Measurements from ENCODE around the gene NMT1. TPM values are rescaled to one million over a fixed set of nuclear protein-coding genes. Genes with fewer than 3 reads are reported as not detected.
A peak's percentile ranks its signal among the peaks of the same experiment; 100 is the strongest.

Gene NMT1
- total and polyA plus RNA-seq, 2 of the 13 experiments (the other 11 are each of a cell fraction or from before 2014, with no cell fraction given) = 75.7 to 142 TPM

DNA sequence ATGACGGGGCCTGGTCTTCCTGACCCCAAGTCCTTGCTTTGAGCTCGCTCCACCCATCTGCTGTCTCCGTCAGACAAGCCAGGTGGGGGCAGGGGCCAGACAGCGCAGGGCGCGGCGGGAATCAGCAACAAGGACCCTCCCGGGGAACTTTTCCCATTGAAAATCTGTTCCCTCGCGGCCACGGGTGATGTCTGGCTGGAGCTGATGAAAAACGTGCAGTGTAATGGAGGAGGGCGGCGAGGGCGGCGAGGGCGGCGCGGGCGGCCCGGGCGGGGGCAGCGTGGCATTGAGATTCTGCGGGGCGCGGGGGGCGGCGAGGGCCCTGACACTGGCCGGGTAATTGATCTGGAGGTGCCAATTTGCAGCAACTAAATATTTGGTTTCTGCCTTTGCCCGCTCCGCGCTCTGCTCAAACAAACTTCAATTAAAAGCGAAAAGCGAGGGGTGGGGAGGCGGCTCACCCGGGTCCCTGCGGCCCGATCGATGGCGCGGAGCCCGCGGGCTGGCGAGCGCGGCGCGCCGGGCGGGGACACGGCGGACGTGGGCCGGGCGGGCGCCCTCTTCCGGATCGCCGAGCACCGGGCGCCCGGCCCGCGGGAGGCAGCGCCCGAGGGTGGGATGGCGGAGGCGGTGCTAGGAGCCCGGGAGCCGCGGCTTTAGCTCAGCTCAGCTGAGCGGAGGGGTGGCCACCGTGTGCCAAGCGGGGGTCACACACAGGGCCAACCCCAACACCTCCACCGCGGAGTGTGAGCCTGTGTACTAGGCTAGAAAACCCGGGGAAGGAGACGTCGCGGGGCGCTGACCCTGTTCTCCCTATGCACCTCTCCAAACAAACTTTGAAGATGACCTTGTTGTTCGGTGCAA is 42.0 kb upstream of the NMT1 start (continued):
- TF ChIP-seq, protein P1, sequence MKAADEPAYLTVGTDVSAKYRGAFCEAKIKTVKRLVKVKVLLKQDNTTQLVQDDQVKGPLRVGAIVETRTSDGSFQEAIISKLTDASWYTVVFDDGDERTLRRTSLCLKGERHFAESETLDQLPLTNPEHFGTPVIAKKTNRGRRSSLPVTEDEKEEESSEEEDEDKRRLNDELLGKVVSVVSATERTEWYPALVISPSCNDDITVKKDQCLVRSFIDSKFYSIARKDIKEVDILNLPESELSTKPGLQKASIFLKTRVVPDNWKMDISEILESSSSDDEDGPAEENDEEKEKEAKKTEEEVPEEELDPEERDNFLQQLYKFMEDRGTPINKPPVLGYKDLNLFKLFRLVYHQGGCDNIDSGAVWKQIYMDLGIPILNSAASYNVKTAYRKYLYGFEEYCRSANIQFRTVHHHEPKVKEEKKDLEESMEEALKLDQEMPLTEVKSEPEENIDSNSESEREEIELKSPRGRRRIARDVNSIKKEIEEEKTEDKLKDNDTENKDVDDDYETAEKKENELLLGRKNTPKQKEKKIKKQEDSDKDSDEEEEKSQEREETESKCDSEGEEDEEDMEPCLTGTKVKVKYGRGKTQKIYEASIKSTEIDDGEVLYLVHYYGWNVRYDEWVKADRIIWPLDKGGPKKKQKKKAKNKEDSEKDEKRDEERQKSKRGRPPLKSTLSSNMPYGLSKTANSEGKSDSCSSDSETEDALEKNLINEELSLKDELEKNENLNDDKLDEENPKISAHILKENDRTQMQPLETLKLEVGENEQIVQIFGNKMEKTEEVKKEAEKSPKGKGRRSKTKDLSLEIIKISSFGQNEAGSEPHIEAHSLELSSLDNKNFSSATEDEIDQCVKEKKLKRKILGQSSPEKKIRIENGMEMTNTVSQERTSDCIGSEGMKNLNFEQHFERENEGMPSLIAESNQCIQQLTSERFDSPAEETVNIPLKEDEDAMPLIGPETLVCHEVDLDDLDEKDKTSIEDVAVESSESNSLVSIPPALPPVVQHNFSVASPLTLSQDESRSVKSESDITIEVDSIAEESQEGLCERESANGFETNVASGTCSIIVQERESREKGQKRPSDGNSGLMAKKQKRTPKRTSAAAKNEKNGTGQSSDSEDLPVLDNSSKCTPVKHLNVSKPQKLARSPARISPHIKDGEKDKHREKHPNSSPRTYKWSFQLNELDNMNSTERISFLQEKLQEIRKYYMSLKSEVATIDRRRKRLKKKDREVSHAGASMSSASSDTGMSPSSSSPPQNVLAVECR (CRISPR knock-in tag; IDR thresholded peaks at IDR 0.05; ENCODE audit: borderline replicate concordance) = peak; percentile 66; the same call in 1 of the 2 replicates
- 0 out of 2 replicates have a peak, but pooled peaks have one; percentile 18 for TF ChIP-seq TAF1 (CRISPR knock-in tag; IDR thresholded peaks at IDR 0.05)
- TF ChIP-seq RFX5 (IDR thresholded peaks at IDR 0.05; ENCODE audit: low read depth, low read length) = peak; percentile 18; the same call in 1 of the 2 replicates
- no peak for TF ChIP-seq GLI4 (CRISPR knock-in tag; IDR thresholded peaks at IDR 0.05; ENCODE audit: borderline replicate concordance)
- TF ChIP-seq, protein P2, sequence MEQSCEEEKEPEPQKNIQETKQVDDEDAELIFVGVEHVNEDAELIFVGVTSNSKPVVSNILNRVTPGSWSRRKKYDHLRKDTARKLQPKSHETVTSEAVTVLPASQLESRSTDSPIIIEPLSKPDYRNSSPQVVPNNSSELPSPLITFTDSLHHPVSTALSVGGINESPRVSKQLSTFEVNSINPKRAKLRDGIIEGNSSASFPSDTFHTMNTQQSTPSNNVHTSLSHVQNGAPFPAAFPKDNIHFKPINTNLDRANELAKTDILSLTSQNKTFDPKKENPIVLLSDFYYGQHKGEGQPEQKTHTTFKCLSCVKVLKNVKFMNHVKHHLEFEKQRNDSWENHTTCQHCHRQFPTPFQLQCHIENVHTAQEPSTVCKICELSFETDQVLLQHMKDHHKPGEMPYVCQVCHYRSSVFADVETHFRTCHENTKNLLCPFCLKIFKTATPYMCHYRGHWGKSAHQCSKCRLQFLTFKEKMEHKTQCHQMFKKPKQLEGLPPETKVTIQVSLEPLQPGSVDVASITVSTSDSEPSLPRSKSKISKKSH (CRISPR knock-in tag; IDR thresholded peaks at IDR 0.05; ENCODE audit: borderline replicate concordance) = peak; percentile 45; the same call in 1 of the 2 replicates
- TF ChIP-seq SPEN (CRISPR knock-in tag; IDR thresholded peaks at IDR 0.05; ENCODE audit: low read depth) = no peak
- TF ChIP-seq POGZ (CRISPR knock-in tag; IDR thresholded peaks at IDR 0.05) = 0 out of 2 replicates have a peak, but pooled peaks have one; percentile 14
- TF ChIP-seq ONECUT2 (CRISPR knock-in tag; IDR thresholded peaks at IDR 0.05) = peak; percentile 73
- TF ChIP-seq MBD4 (IDR thresholded peaks at IDR 0.05; ENCODE audit: borderline replicate concordance, low read length) = no peak
- 0 out of 2 replicates have a peak, but pooled peaks have one; percentile 24 for TF ChIP-seq KAT8 (CRISPR knock-in tag; IDR thresholded peaks at IDR 0.05)
- TF ChIP-seq KLF16 (CRISPR knock-in tag; IDR thresholded peaks at IDR 0.05) = no peak; a peak in 1 of 4 replicates
- TF ChIP-seq, protein P3, sequence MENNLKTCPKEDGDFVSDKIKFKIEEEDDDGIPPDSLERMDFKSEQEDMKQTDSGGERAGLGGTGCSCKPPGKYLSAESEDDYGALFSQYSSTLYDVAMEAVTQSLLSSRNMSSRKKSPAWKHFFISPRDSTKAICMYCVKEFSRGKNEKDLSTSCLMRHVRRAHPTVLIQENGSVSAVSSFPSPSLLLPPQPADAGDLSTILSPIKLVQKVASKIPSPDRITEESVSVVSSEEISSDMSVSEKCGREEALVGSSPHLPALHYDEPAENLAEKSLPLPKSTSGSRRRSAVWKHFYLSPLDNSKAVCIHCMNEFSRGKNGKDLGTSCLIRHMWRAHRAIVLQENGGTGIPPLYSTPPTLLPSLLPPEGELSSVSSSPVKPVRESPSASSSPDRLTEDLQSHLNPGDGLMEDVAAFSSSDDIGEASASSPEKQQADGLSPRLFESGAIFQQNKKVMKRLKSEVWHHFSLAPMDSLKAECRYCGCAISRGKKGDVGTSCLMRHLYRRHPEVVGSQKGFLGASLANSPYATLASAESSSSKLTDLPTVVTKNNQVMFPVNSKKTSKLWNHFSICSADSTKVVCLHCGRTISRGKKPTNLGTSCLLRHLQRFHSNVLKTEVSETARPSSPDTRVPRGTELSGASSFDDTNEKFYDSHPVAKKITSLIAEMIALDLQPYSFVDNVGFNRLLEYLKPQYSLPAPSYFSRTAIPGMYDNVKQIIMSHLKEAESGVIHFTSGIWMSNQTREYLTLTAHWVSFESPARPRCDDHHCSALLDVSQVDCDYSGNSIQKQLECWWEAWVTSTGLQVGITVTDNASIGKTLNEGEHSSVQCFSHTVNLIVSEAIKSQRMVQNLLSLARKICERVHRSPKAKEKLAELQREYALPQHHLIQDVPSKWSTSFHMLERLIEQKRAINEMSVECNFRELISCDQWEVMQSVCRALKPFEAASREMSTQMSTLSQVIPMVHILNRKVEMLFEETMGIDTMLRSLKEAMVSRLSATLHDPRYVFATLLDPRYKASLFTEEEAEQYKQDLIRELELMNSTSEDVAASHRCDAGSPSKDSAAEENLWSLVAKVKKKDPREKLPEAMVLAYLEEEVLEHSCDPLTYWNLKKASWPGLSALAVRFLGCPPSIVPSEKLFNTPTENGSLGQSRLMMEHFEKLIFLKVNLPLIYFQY (CRISPR knock-in tag; IDR thresholded peaks at IDR 0.05; ENCODE audit: borderline replicate concordance) = peak; percentile 25; the same call in 1 of the 2 replicates
- TF ChIP-seq, protein P4, sequence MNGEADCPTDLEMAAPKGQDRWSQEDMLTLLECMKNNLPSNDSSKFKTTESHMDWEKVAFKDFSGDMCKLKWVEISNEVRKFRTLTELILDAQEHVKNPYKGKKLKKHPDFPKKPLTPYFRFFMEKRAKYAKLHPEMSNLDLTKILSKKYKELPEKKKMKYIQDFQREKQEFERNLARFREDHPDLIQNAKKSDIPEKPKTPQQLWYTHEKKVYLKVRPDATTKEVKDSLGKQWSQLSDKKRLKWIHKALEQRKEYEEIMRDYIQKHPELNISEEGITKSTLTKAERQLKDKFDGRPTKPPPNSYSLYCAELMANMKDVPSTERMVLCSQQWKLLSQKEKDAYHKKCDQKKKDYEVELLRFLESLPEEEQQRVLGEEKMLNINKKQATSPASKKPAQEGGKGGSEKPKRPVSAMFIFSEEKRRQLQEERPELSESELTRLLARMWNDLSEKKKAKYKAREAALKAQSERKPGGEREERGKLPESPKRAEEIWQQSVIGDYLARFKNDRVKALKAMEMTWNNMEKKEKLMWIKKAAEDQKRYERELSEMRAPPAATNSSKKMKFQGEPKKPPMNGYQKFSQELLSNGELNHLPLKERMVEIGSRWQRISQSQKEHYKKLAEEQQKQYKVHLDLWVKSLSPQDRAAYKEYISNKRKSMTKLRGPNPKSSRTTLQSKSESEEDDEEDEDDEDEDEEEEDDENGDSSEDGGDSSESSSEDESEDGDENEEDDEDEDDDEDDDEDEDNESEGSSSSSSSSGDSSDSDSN (CRISPR knock-in tag; IDR thresholded peaks at IDR 0.05) = peak; percentile 72
- peak; percentile 26; the same call in 1 of the 2 replicates for TF ChIP-seq THAP11 (CRISPR knock-in tag; IDR thresholded peaks at IDR 0.05)
- TF ChIP-seq CCDC6 (CRISPR knock-in tag; IDR thresholded peaks at IDR 0.05) = peak; percentile 89; the same call in 1 of the 2 replicates

All from HepG2 (cell line).